ENCODE measurements around the gene HSPBP1.

DNA sequence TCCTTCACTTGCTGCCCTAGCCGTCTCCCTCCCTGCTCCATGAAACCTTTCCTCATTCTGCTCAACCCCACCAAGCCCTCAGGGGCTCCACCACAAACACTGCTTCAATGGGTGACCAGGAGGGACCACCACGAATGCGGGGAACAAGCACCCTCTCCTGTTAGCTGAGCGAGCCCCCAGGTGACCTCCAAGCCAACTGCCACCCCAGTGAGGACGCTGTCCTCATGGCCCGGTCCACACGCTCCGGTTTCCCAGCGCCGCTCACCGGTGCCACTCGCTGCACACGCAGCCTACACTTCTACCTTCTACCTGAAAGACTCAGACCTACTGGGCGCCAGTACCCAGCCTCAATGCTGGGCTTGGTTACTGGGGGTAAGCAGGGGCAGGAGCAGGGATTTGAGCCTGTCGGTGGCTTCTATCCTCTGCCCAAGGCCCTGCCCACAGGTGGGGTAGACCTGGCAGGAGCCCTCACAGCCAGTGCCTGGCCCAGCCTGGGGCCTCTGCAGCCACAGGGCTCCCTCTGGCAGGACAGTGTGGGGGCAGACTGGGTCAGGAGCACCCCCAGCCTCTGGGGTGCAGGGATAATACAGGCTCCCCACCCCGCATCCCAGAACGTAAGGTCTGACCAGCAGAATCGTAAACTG is 50.6 kb downstream of the HSPBP1 start:
- TF ChIP-seq, protein P1, sequence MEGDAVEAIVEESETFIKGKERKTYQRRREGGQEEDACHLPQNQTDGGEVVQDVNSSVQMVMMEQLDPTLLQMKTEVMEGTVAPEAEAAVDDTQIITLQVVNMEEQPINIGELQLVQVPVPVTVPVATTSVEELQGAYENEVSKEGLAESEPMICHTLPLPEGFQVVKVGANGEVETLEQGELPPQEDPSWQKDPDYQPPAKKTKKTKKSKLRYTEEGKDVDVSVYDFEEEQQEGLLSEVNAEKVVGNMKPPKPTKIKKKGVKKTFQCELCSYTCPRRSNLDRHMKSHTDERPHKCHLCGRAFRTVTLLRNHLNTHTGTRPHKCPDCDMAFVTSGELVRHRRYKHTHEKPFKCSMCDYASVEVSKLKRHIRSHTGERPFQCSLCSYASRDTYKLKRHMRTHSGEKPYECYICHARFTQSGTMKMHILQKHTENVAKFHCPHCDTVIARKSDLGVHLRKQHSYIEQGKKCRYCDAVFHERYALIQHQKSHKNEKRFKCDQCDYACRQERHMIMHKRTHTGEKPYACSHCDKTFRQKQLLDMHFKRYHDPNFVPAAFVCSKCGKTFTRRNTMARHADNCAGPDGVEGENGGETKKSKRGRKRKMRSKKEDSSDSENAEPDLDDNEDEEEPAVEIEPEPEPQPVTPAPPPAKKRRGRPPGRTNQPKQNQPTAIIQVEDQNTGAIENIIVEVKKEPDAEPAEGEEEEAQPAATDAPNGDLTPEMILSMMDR (IDR thresholded peaks at IDR 0.05 in 4 of 5, conservative IDR thresholded peaks at IDR 0.05 in 1 of 5), result no peak
- TF ChIP-seq POLR2A (IDR thresholded peaks at IDR 0.05), result no peak
